HUDEP-2 (cell line): Measurements from ENCODE around the gene SYCN.

Experiments used
- DNase-seq, 76 experiments: peaks; one replicate each; lab custom pipeline; 2025; ENCODE audit not compliant: unreplicated experiment in 76 of 76; lab: John Stamatoyannopoulos, UW

The SYCN gene

DNA sequence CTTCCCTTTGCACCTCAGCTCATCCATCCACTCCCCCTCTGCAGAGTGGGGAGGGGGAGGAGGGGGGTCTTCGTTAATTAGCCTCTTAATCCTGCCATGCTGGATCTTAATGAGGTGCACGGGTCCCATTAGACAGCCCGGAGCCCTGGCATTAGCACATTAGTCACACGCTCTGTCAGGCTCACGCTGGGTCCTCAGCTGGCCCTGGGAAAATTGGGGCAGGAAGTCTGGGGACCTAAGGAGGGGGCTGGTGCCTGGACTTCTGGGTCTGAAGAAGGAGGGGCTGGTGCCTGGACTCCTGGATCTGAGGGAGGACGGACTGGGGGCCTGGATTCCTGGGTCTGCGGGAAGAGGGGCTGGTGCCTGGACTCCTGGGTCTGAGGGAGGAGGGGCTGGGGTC lies 7.7 kb downstream of the SYCN start:
- DNase-seq, result no peak

DNA sequence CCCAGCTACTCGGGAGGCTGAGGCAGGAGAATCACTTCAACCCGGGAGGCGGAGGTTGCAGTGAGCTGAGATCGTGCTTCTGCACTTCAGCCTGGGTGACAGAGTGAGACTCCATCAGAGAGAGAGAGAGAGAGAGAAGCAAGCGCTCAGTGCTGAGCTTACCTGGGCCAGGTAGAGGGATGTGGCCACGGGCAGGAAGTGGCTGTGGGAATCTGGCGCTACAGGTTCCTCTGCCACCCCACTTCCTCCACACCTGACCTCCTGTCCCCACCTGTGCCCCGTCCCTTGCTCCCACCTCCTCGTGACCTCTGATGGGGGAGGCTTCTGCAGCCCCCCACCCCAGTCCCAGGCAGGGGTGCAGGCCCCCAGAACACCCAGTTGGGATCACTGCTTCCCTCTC lies 8.3 kb downstream of the SYCN start:
- no peak for DNase-seq

DNA sequence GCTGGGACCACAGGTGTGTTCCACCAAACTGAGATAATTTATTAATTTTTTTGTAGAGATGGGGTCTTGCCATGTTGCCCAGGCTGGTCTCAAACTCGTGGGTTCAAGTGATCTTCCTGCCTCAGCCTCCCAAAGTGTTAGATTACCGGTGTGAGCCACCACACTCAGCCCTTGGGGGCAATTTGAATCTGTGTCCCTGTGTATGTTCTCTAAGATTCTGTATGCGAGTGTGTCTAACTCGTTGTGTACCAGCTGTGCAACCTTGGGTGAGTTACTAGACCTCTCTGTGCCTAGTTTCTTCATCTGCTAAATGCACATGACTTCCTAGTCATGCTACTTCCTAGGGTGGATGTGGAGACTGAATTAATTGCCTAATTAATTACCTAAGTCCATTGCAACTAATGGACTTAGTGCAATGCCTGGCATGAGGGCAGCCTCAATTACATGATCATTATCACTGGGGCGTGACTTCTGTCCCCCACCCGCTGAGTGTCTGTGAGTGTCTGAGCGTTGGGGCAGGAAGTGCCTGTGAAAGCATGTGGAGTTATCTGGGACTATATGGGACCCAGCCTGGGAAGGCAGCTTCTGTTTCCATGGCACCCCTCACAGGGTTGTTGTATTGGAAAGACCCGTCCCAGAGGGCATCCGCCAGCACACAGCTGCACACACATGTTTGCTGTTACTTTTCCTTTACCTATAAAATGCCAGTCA lies 9.1 kb downstream of the SYCN start:
- no peak for DNase-seq

DNA sequence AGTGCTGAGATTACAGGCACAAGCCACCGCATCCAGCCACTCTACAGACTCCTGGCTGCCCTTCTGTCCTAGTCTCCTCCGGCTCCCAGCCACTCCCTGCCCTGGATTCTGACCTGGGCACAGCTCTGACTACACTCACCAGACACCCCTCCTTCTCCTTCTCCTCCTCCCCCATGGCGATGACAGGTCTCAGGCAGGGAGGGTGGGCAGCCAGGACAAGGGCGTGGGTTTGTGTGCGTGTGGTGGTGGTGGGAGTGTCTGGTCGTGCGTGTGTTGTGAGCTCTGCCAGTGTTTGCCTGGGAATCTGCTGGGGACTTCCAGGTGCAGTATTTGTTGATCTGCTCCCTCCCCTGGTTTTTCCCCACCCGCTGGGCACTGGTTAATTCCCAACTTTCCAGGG lies 10.3 kb downstream of the SYCN start:
- no peak for DNase-seq

DNA sequence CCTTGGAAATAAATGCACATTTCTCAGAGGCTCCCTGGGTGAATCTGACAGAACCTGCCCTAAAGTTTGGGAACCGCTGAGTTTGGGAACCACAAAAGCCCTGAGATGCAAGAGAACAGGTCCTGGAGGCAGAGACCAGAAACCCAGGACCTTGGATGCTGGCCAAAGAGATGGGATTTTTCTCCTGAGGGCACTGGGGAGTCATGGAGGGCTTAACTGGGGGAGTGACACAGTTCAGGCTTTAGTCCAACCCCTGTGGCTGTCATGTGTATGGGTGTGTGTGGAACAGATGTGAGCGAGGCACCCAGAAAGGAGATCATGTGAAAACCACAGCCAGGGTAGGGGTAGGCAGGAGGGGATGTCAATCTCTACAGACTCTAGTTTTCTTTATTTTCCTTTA lies 11.2 kb downstream of the SYCN start:
- DNase-seq, result no peak

DNA sequence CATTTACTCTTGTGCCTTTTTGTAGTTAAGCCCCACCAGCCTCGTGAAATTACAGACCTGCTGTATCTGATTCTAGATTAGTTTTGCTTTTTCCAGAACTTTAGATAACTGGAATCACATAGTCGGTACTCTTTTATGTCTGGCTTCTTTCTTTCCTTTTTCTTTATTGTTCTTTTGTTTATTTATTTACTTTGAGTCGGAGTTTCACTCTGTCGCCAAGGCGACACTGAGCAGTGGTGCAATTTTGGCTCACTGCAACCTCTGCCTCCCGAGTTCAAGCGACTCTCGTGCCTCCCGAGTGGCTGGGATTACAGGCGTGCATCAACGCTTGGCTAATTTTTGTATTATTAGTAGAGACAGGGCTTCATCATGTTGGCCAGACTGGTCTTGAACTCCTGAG lies 13.3 kb downstream of the SYCN start:
- no peak for DNase-seq

DNA sequence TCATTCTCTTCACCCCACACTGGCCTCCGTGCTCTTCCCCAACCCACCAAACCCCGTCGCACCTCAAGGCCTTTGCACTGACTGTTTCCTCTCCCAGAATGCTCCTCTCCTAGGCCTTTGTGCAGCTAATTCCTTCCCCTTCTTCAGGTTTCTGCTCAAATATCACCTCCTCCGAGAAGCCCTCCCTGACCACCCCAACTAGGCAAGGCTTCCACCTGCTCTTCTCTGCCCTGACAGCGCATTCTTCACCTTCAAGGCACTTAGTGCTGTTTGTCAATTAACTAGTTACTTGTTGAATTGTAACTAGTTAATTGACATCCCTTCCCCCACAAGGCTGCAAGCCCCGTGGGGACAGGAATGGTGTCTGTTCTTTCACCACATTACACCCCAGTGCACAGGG lies 15.1 kb downstream of the SYCN start:
- DNase-seq, result no peak

DNA sequence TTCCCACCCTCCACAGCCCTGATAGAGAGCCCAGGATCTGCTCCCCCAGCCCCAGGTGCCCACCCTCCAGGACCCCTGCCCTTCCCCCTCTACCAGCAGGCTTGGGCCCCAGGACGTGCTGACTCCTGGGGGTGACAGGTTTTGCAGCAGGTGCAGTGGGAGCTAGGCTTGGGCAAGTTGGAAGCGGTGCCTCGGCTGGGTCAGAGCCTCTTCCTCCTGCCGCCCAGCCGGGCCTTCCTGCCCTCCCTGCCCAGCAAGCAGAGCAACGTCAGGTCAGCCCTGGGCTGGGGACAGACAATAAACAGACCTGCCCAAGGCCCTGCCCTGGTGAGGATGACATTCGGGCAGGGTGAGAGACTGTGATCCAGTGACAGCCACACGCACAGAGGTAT lies 16.5 kb downstream of the SYCN start:
- no peak for DNase-seq

DNA sequence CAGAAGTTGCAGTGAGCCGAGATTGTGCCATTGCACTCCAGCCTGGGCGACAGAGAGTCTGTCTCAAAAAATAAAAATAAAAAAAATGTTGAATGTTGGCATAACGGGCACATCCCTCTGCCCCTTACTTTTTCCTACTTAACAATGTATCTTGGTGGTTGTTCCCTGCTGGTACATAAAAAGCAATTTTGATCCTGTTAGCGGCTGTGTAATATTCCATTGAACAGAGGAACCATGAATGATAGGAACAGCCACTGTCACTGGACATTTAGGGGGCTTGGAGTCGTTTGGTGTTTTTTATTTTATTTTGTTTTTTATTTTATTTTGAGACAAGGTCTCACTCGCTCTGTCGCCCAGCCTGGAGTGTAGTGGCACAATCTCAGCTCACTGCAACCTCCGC lies 17.7 kb downstream of the SYCN start:
- DNase-seq, result no peak

DNA sequence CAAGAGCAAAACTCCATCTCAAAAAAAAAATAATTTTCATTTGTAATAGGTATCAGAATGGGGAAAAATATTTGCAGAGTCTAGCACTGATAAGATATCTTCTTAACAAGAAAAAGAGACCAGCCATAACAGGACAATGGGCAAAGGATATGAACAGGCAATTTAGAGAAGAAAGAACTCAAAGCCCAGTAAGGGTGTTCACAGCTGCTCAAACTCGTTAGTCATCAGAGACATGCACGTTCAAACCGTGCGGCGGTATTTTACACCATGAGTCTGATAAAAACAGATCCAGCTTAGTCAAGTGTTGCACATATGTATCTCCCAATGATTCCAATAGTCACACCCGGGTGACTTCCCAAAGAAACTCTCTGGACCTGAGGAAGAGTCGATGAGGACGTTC lies 21.0 kb downstream of the SYCN start:
- DNase-seq, result no peak

DNA sequence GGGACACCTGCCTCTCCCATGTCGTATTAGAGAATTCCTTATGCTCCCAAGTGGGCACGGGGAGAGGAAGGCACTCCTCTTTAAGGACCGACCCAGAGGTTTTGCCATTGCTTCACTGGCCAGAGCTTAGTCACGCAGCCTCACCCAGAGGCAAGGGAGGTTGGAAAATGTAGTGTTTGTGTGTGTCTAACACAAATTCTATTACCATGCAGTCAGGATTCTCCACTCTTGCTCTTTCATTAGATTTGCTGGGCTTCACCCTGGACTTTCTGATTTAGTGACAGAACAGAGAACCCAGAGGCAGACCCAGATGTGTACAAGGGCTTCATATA lies 21.9 kb downstream of the SYCN start:
- DNase-seq, result no peak

DNA sequence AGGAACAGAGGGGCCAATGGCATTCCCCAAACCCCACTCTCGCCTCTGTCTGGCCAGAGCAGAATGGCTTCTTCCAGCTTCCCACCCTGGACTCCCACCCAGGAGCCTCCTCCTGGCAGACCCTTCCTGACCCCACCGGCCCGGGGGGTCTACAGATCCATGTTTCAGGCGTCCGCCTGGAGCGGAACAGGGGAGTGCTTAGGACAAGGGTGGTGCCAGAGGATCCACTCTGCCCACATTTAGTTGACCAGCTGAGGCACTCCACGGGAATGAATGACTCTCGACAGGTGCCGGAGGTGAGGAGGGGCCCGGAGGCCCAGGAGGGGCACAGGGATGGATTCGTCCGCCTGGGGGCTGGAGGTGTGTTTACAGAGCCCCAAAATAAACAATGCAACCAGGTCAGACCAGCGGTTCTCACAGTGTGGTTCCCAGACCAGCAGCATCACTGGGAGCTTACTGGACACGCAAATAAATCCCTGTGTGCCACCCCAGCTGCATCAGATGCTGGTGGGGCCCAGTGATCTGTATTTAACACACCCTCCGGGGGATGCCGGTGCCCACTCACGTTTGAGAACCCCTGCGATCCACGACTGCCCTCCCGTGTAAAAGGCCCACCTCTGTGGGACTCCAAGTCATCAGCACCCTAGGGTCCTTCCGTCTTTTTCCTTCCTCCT lies 22.4 kb downstream of the SYCN start:
- no peak for DNase-seq

DNA sequence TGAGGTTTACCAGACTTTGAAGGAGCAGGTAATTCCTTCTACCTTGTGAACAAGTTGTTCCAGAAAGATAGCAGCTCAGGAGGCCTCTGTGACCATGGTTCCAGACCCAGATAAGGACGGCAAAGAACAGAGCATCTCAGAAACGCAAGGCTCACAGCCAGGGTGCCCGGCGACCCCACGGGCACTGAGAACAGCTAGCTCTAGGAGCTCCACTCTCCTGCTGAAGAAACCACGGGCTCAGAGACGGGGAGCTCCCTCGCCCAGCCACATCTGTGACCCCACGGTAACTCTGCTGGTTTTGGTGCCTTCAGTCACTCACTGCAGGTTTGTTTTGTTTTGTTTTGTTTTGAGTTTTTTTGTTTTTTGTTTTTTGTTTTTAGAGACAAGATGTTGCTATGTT lies 23.3 kb downstream of the SYCN start:
- no peak for DNase-seq

DNA sequence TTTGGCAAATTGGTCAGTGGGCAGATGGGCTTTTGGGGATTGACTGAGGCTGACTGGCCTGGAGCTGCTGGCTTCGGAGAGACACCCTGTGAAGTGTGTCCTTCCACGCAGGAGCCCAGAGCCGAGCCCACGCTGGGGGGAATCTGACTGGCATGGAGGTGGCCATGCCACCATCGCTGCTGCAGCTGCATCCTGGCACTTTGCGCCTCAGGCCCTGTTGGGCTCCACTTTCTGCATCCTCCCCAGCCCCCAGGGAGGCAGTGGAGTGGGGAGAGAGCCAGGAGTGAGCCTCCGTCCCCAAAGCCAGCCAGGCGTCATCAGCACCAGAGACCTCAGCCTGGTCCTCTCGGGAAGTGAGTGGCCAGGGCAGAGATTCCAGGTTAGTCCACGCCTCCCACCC lies 24.3 kb downstream of the SYCN start:
- no peak for DNase-seq

DNA sequence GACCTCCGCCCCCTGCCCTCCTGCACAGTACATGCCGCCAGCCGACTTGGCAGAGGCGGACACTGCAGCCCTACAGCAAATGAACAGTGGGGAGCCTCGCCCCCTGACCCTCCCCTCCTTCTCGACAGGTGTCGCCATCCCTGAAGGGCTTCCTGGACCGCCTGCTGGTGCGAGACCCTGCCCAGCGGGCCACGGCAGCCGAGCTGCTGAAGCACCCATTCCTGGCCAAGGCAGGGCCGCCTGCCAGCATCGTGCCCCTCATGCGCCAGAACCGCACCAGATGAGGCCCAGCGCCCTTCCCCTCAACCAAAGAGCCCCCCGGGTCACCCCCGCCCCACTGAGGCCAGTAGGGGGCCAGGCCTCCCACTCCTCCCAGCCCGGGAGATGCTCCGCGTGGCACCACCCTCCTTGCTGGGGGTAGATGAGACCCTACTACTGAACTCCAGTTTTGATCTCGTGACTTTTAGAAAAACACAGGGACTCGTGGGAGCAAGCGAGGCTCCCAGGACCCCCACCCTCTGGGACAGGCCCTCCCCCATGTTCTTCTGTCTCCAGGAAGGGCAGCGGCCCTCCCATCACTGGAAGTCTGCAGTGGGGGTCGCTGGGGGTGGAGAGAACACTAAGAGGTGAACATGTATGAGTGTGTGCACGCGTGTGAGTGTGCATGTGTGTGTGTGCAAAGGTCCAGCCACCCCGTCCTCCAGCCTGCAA lies 25.6 kb downstream of the SYCN start:
- no peak for DNase-seq

DNA sequence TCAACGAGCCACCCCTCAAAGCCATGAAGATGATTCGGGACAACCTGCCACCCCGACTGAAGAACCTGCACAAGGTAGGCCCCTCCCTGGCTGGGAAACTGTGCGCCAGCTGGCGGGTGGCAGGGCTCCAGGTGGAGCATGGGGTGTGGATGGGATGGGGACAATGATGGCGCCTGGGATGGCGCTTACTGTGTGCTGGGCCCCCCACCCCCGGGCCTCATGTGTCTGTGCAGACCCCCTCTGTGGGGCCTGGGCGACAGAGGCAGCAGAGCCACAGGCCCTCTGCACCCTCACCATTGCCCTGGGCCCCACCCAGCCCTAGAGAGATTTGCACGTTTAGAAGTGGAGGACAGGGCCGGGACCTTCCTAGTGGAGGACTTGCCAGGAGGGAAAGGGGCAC lies 26.3 kb downstream of the SYCN start:
- DNase-seq, result no peak

DNA sequence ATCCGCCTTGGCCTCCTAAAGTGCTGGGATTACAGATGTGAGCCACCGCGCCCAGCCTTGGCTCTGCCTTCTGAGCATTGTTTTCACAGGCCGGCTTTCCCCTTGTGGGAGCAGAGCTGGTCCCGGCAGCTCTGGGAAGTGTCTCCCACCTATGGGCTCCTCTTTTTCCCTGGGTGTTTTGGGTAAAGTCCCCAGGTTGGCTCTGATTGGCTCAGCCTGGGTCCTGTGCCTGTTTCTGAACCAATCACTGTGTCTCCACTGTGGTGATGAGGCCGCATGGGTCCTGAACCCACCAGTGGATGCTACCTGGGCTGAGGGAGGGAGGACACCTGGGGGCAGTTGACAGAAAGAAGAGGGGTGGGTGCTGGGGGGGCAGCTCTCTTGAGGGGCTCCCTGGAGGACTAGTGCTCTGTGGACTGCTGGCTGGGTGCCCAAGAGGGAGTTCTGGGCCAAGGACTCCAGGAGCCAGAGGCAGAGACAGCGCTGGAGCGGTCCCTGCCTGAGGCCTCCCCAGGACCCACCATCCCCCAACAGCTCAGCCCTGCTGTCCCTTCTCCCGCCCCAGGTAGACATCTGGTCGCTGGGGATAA lies 26.9 kb downstream of the SYCN start:
- DNase-seq, result no peak

DNA sequence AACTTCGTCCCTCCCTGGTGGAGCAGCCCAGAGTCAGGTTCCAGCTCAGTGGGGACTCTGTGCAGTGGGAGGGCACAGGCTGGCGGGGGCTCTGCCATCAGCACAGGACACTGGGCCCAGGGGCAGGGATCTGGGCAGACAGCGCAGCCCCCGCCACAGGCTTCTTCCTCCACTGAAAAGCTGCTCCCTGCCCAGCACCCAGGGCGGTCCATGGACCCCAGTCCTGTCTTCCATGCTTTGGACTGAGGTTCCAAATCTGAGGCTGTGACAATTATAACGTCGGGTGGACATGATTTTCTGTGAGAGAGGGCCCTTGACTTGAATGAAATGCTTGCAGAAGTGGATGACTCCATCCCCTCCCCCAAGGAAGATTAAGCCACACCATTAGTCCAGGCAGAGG lies 28.5 kb downstream of the SYCN start:
- no peak for DNase-seq

DNA sequence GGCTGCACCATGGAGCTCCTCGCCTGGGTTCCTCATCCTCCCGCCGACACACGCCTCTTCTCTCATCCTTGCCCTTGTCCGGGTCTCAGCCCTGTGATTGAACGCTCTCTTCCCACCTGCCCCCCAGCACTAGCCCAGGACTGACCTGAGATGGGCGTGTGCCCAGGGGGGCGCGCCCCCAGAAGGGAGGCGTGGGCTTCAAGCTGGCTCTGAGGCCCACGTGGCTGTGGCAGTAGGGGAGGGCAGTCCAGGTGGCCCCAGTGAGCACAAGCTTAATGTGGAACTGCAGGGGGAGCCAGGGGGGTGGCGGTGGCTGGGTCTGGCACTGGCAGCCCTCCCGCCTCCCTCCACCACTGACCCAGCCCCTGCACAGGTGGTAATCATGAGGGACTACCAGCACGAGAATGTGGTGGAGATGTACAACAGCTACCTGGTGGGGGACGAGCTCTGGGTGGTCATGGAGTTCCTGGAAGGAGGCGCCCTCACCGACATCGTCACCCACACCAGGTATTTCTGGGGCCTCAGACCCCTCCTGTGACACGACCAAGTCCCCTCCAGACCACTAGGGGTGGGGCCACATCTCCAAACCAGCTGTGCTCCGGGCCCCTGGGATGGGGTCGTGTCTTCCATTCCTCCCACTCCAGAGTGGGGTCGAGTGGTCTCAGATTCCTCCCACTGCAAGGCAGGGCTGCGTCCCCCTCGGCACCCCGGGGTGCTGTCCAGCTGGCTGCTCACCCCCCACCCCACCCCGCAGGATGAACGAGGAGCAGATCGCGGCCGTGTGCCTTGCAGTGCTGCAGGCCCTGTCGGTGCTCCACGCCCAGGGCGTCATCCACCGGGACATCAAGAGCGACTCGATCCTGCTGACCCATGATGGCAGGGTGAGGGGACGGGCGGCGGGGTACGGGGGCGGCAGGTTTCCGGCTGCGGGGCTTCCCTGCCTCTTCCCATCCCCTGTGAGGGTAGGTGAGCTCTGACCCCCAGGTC lies 29.2 kb downstream of the SYCN start:
- DNase-seq, result no peak

DNA sequence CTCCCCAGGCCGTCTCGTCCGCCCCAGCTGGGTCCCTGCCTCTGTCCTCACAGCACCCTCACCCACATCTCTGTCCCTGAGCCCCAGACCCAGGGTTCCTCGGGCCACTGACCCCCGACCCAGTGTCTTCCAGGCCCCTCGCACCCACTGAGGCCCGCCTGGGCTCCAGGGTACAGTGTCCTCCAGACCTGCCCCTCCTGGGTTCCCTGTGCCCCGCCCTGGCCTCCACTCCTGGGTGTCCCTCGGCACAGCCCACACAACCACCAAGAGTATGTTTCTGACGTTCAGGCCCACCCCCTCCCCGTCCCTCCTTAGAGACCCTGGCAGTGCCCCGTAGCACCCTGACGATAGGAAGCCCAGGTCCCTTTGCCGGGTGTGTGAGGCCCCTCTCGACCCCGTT lies 29.9 kb downstream of the SYCN start:
- DNase-seq, result no peak

DNA sequence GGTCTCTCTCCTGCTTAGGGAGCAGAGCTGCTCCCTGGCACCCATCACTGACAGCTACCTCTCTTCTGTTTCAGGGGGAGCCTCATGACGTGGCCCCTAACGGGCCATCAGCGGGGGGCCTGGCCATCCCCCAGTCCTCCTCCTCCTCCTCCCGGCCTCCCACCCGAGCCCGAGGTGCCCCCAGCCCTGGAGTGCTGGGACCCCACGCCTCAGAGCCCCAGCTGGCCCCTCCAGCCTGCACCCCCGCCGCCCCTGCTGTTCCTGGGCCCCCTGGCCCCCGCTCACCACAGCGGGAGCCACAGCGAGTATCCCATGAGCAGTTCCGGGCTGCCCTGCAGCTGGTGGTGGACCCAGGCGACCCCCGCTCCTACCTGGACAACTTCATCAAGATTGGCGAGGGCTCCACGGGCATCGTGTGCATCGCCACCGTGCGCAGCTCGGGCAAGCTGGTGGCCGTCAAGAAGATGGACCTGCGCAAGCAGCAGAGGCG lies 30.5 kb downstream of the SYCN start:
- no peak for DNase-seq
